WI38 (cell line): ENCODE results near the gene TANC1.

Experiments used
- H3K4me3 ChIP-seq: 2 replicates; pipeline ENCODE4 v1.5.1; 2011; ENCODE audit warnings: low read depth, mild to moderate bottlenecking, control low read depth, low read length
- TF ChIP-seq, protein P1 (sequence below): IDR thresholded peaks from 2 replicates; pipeline ENCODE4 v1.5.1; 2012; ENCODE audit warnings: low read depth, mild to moderate bottlenecking, control low read depth, low read length

Gene TANC1

GRCh38 chr2:159262904-159263303 lies 294.5 kb downstream of the TANC1 start:
- H3K4me3 ChIP-seq, result no peak overlapping the region
- TF ChIP-seq, protein P1, sequence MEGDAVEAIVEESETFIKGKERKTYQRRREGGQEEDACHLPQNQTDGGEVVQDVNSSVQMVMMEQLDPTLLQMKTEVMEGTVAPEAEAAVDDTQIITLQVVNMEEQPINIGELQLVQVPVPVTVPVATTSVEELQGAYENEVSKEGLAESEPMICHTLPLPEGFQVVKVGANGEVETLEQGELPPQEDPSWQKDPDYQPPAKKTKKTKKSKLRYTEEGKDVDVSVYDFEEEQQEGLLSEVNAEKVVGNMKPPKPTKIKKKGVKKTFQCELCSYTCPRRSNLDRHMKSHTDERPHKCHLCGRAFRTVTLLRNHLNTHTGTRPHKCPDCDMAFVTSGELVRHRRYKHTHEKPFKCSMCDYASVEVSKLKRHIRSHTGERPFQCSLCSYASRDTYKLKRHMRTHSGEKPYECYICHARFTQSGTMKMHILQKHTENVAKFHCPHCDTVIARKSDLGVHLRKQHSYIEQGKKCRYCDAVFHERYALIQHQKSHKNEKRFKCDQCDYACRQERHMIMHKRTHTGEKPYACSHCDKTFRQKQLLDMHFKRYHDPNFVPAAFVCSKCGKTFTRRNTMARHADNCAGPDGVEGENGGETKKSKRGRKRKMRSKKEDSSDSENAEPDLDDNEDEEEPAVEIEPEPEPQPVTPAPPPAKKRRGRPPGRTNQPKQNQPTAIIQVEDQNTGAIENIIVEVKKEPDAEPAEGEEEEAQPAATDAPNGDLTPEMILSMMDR, result no peak

- H3K4me3 ChIP-seq, result no peak overlapping the region
- TF ChIP-seq, protein P1, result no peak
Measured at GRCh38 chr2:159265171-159265576, 296.7 kb downstream of the TANC1 start.

GRCh38 chr2:159266554-159266953 lies 298.1 kb downstream of the TANC1 start:
- TF ChIP-seq, protein P1, result no peak
- H3K4me3 ChIP-seq, result no peak overlapping the region

GRCh38 chr2:159267921-159268320 lies 299.5 kb downstream of the TANC1 start:
- TF ChIP-seq, protein P1, result no peak
- H3K4me3 ChIP-seq, result no peak overlapping the region

DNA sequence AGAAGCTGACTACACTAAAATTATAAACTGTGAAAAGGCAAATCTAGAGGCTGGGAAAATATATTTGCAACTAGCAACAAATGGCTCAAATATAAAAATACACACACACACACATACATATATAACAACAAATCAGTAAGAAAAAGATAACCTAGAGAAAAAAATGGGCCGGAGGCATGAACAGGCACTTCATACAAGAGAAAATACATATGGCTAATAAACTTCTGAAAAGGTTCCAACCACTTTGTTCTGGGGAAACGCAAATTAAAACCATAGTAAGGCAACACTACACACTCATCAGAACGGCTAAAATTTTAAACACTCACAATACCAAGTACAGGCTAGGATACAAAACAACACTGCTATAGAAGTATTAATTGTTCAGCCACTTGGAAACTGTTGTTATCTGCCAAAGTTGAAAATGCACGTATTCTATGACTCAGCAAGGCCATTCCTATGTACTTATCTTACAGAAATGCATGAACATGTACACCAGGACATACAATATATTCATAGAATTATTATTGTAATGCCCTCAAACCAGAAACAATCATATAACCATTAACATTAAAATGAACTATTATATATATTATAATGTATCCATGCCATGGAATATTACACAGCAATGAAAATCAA lies 302.4 kb downstream of the TANC1 start:
- no peak overlapping the region for H3K4me3 ChIP-seq
- TF ChIP-seq, protein P1, result no peak

- TF ChIP-seq, protein P1, result no peak
- H3K4me3 ChIP-seq, result no peak overlapping the region
Measured at GRCh38 chr2:159272156-159272555, 303.7 kb downstream of the TANC1 start.

- TF ChIP-seq, protein P1, result no peak
- H3K4me3 ChIP-seq, result no peak overlapping the region
Measured at GRCh38 chr2:159275111-159275510, 306.7 kb downstream of the TANC1 start.
